Stimulated activated CD8-positive, alpha-beta memory T cell treated with anti-CD3 and anti-CD28 coated beads, Interleukin-7, amount 100 ng/mL, for 1 hour (primary cell): ENCODE measurements around the gene BMP10.

ENCODE experiments used
- DNase-seq, 2 donors: peaks; one replicate each; pipeline ENCODE4 v3.0.0-alpha.2; 2020; ENCODE audit warnings: low read depth in 2 of 2

BMP10 gene

DNA sequence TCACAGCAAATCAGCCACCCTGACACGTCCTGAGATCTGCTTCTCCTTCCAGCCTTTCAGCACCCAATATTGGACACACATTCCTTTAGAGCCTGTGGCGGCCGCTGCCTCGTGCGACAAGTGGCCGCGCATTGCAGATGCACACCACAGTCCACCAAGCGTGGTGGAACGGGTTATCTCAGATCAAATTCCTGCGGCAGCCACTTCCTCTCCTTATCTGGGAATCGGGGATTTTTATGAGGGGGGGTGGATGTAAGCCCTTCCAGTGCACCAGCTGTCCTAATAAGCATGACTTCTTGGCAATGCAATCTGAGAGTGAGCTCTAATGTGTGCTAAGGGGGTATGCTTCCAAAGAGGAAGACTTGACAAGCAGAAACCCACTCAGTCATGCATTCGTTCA, 18.3 kb upstream of the BMP10 start:
- DNase-seq: no peak

DNA sequence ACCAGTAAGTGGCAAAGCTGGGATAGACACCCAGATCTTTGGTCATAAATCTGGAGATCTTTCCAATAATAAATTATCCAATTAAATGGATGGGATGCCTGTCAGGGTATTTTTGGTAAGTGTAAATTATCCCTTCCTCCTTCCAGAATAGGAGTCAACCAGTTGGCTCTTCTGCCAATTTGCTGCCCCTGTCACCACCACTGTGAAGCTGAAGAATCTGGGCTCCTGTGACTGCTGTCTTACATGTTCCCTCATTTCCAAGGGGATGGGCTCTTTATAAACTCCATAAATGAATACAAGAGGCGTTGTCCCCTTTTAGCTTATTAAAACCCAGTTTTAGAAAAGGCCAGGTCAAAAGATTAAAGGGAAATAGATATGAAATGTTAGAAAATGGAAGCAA, 17.8 kb upstream of the BMP10 start:
- no peak for DNase-seq

DNA sequence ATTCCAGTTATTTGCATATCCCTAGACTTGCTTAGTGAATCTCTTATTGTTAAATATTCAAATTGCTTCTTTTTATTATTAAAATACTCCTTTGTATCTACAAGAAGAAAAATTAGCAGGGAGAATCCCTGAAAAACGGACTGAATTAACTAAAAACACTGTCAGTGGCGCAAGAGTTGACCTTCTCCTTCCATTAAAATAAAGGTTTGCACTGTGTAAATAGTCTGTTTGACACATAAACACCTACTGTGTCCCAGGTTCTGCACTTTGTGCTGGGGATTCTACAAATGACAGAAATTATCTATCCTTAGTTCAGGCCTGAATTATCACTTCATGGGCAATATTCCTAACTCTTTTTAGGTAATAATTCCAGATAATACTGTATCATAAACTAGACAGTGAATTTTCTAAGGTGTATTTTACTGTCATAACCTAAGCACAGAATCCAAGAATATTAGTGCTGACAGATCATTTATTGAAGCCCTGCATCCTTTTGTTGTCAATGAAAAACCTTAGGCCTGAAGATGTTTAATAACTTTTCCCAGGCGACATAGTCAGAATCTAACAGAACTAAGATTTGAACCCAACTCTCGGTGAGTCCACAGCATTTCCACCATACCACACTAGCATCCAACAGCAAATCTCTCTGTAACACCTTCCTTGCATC, 17.0 kb upstream of the BMP10 start:
- no peak for DNase-seq

DNA sequence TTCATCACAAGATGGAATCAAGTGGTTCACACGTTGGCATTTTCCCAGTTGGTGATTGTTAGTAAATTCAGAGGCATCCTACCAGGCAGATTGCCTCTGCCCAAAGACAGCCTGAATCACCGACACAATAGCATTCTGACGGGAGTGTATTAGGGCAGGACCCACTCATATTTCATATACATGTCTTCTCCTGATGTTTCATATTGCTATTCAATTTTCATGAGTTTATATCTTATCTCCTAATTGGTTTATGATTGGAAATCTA, 14.5 kb upstream of the BMP10 start:
- no peak for DNase-seq

DNA sequence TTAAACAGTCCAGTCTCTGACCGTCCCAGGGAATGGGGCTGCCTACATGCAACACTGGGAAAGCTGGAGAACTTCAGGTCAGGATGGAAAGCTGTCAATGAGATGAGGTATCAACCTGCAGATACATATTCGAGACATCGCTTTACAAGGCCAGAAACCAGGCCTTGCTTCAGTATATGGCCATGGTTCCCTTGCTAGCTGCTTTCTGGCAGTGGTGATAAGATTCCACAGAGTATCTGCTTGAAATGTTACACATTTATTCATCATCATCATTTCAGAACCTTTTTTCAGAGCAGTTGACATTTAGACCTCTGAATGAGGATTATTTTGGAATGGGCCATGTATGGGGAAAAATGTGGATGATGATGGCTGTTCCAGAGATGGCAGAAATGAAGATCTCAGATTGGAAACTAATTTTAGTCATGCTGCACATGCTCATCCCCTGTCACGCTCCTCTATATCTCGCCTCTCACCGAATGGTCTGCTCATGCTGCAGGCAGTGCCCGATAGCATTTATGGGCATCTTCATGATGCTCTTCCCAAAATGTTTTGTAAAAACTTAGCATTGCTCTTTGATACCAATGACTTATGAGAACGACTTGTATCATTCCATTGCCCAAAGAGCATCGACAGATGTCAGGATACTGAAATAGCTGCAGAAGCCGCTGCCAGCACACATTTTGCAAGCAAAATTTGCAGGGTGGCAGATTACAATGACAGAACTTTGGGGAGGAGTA, 14.0 kb upstream of the BMP10 start:
- no peak for DNase-seq

DNA sequence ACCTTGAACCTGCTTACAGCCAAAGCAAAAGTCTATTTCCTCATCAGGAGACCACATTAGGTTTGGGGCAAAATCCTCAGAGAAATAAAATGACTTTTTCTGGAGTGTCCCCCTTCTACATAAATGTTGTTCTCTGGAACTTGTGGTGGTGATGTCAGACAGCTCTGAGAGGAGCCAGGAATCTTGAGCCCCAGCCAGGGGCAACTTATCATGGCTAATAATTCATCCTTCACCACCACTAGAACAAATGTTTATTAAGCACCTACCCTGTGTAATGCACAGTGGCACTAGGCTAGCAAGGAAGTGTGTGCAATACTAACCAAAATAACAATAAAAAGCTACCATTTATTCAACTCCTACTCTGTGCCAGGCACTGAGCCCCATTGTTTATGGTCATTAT, 9.0 kb upstream of the BMP10 start:
- DNase-seq: no peak

DNA sequence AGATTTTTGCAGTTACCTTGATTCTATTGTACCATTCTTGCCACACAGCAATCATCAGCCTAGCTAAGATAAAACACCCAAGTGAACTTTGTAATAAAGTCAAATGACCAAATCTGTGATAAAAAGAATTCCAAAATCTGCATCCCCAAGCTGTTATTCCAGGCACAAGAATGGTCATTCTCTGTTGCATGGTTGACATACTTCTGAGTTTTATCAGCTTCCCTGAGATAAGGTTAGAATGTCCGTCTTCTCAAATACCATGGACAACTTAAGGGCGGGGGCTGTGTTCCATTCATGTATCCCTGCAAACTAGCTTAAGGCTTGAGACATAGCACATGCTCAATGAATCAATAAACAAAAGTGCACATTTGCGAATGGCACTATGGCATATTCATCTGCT, 8.1 kb upstream of the BMP10 start:
- no peak for DNase-seq

DNA sequence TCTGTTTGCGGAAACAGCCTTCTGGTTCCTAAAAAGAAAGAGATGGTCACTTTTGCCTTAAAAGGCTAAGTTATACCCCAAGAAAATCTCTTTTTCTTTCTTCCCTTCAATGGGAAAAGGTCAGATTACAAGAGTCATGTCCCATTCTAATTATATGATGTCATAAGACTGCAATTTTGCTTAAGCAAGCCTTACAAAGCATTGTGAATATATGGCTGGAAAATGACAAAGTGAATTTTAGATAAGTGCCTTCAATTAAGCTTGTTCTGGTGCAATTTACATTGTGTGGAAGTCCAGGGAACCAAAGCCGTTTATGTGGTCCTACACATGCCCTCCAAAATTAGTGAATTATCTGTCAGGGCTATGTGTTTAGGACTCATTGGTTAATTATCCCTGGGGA, 7.6 kb upstream of the BMP10 start:
- no peak for DNase-seq

DNA sequence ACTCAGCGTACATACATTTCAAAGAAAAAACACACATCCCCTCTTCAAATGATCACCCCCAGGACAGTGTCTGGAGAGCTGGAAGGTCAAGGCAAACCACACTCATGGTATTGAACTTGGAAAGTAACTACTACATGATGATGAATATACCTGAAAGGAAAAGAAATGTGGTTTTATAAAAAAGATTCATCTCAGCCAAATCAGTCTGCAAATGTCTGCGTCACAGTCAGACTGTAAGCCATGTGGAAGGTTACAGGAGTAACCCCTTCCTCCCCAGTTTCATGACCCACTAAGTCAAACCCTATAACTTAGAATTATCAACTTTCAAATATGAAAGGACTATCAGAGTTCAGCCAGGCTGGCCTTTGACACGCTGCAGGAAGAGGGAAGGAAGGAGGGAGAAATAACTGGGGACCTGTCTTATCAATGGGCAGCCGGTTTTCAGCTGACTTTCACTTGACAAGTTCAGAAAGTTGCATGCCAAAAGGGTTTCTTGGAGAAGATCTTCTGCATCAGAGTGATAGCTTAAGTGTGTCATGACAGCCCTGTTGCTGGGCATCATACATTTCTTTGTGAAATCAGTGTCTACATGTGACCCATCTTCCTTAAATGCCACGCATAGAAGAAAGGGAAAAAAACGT, 7.0 kb upstream of the BMP10 start:
- DNase-seq: no peak

DNA sequence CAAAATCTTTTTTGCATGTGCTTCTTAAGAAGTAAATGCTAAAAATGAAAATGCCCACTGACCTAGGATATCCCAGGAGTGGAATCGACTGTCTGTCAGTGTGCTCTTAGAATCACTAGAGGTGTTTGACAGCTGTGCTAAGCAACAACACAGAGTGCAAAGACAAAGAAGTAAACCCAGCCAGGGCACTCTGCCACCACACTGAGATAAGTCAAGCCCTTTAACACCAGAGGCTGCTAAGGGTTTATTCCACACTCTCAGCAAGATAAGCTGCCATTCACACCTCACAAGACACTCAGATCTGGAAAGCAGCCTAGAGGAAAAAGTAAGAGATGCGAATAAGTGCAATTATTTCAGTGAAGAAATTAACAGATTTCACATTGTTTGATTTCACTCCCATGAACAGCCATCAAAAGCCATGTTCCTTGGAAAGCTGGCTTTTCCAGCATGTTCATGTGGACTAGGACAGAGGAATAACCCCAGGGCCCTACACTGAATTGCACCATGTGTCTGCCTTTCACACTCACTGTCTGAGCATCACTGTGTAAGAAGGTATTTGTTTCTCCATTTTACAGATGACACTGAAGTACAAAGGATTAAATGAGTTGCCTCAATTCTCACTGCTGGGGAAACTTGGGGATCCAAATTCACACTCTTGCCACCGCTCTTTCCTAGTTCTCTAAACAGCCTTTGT, 6.0 kb upstream of the BMP10 start:
- DNase-seq: no peak

DNA sequence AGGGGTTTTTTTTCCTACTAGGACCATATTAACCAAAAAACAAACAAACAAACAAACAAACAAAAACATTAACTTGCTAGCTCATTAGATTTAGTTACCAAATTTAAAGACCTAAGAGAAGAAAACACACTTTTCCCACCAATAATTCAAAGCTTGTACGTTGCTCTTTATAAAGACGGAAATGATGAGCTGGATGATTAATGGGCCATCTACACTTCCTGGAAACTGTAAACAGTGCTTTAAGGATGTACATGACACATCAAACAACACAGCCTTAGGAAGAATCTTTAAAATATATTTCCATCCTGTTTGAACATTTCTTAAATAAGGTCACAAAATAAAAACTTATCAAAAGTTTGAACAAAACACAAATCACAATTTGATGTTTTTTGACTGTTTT, 982 bp downstream of the BMP10 start:
- DNase-seq: no peak

DNA sequence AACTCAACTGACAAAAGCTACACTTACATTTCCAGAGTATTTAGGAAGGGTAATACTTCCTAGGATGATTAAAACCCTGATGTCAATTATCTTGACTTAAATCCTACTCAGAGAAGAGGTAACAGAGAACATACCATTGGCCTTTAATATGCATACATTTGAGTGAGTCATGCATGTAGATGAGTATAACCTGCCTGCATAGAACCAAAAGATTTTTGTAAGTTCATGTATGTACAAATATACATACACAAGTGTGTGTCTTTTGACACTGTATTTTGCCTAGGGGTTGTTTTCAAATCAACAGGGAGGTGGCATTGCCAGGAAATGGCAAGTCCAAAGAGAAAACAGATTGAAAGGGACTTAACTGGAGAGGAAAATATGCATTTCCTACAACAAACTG, 6.1 kb downstream of the BMP10 start:
- no peak for DNase-seq

DNA sequence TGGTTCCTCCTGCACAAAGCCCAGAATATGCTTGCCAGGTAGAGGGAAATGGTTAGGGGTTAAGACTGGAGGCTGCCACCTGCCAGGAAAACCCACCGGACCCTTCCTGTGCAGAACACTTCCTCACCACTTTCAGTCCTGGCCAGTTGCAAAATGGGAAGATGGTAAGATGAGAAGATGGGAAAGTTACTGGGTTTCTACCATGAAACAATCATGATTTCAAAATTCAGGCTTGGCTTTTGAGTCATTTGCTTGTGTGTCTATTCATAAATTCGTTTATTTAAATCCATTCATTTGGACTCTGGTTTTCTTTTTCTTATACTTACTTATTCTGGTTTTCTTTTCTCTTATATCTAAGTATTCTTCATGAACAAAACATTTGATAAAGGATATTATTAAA, 7.2 kb downstream of the BMP10 start:
- DNase-seq: no peak

DNA sequence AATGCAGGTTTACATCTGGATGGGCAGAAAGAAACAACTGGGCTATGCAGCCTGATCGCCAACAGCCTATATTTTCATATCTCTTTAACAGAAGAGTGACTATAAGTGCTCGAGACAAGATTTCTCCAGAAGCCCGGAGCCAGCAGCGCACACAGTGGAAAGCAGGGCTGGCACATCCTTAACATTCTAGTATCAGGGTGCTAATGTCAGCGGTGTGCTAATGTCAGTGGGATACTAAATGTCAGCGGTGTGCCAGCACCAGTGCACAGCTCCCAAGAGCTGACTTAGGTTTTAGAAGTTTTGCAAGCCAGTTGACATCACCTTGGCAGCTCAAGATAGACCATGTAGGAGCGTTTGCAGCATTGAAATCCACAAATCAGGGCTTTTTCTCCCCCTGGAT, 8.3 kb downstream of the BMP10 start:
- DNase-seq: no peak

DNA sequence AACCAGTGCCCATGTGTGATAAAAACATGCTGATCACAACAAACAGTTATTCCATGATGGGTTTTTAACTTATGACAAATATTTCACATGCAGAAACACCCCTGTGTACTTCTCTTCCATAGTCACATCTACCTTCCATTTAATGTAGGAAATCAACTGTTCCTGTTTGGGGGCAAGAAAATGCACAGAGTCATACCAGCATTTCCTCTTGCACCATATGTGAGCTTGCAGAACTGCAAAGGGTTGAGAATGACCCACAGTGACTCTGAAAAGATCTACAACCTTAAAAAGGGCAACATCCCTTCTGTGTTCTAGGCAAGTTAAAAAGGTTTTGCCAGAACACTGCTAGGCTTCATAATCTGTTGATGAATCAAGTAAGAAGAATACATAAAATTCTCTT, 9.9 kb downstream of the BMP10 start:
- no peak for DNase-seq

DNA sequence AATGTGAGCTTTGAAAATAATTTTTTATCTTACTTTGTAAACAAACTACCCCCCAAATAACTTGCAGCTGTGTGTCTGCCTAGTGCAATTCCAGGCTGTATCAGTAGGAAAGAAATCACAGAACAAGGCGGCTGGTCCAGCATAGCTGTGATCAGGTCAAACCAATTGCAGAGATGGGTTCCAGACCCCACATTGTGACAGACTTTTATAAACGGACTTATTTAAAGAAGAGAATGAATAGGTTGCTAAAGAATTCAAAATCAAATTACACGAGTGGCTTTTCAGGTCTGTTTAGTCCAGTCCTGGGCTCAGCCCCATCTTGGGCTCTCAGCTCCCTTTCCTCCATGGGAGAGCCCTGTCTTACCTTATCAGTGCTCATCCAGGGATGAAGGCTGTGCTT, 11.1 kb downstream of the BMP10 start:
- DNase-seq: no peak

DNA sequence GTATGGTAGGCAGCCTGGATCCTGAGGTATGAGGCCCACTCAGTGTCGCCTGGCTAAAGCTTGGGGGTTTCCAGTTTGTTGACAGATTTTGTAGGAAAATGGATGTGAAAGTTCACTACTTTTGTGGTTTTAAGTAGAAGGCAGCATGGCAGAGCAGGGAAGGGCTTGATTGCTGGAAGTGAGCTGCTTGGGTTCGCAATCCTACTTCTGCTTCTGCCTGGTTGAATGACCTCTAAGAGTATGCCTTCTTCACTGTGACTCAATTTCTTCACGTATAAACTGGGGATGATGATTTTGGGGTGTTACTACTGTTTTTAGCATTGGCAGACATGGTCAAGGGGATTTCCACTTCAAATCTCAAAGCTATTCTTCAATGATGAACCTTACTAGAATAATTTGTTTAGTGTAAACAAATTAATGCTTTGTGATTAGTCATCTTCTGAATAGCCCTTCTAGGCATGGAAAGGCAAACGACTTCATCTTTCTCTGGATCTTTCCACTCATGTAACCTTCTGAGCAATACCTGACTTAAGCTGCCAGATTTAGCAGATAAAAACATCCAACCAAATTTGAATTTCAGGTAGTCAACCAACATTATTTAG, 13.2 kb downstream of the BMP10 start:
- DNase-seq: no peak

DNA sequence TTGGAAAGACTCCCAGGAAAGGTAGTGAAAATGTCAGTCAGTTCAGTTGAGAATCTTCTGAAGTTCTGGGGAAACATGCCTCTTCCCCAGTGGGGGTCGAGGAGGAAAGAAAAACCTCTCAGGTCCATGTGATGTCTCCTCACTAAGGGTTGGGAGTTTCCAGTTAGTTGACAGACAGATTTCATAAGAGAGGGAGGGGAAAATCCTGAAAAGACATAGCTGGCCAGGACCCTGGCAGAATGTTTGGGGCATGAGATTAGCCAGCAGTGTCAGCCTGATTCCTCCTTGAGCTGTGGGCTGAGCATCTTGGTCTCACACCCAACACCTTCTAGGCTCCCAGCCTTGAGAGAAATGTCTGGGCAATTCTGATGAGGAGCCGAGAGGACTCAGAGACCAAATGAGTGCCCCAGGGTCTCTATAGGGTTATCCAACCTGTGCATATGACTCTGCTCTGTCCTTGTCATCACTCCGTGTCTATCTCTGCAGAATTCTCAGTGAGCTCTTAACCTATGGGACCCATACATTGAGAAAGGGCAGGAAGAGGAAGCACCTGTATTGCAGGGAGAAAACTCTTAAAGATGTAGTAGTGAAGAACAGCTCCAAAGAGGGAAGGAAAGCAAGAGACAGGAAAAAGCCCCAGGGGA, 13.9 kb downstream of the BMP10 start:
- no peak for DNase-seq

DNA sequence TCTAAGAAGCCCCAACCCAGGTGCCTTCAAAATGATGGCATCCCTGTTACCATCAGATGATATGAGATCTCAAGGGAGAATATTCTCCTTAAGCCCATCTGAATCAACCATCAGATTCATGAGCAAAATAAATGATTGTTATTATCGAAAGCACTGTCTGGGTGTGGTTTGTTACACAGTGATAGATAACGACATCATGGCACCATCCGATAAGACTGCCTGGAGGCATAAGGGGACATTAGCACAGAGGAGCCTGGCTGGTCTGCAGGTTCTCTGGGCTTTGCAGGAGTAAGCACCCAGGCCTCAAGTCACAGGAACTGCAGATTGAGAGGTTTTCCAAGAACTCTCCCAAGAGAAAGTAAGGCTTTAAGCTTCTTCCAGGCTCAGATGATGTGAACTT, 15.6 kb downstream of the BMP10 start:
- no peak for DNase-seq

DNA sequence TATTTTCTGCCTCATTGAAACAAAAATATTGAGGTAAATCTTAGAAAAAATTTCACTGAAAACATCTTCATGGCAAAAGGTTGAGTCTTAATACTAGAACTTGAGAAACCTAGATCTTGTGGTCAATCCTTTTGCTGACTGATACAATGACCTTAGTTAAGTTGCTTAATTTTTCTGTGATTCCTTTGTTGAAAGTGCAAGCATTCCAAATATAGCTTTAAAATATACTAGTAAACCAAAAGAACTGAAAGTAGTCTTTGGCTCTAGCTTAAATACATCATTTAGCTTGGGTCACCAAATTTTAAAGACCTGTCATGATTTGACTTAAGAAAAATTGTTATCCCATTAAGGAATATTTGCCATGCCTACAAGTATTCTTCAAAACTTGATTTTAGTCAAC, 16.7 kb downstream of the BMP10 start:
- no peak for DNase-seq

DNA sequence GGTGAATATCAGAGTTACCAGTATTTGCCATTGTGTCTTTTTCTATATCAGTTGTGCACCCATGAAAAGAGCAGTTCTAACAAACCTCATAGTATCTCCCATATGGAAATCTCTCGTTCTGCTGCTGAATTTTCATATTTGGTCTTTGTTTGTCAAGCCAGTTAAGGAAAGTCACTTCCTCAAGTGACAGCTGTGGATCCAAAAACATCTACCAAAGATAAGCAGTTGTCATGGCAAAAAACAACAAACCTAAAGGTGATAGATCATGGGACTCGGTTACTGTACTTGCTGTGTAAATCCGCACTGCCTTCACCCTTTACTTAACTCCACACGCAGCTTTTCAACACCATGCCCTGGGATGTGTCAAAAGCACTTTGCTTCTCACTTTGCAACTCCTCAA, 17.3 kb downstream of the BMP10 start:
- DNase-seq: no peak

DNA sequence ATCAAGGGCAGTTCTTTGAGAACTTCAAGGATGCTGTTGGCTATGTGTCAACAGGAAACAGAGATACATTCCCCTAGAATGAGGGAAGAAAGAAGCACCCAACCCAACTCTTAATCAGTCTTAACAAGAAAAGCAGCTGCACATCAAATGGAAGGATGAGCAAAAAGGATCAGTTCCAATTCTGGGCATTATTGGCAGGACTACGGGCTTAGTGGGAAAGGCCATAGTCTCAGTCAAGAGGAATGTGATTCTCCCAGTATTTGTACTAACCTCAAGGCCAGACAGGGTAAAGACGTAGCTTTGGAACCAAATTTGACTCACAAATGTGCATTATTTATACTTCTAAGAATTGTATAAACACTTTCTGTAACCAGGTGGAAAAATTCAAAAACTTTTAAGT, 18.2 kb downstream of the BMP10 start:
- DNase-seq: no peak
